ENCODE data around the gene SLC29A4.
"Not testable (repeated sequence)": the region's sequence is repeated elsewhere in the genome, so short reads cannot be mapped to it uniquely, and the experiment has no call there.

Gene SLC29A4

DNA sequence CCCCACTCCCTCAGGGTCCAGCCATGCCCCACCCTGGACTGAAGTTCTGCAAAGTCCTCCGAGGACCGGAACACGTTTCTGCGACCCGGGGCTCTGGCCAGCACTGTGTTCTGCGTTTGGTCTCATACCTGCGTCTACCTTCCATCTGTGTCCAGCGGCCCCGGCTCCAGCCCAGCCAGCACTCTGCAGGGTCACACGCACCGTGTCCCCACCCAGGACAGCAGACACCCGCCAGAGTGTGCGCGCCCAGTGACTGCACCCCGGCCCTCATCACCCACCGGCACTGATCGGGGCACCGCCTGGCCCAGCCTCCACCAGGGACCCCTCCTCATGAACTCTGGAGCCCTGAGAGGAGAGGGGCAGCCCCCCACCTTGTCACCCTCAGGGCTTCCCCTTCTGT lies 20.3 kb downstream of the SLC29A4 start:
- TF ChIP-seq ZNF8 (CRISPR knock-in tag; IDR thresholded peaks at IDR 0.05) (no peak), ZNF70 (CRISPR knock-in tag; IDR thresholded peaks at IDR 0.05) (no peak), ZC3H10 (CRISPR knock-in tag; IDR thresholded peaks at IDR 0.05) (no peak), ZFP30 (CRISPR knock-in tag; IDR thresholded peaks at IDR 0.05) (no peak), ZFP3 (CRISPR knock-in tag; IDR thresholded peaks at IDR 0.05) (no peak), TCF4 (CRISPR knock-in tag; IDR thresholded peaks at IDR 0.05; ENCODE audit: borderline replicate concordance) (no peak), CSDC2 (CRISPR knock-in tag; IDR thresholded peaks at IDR 0.05) (no peak), ISL1 (CRISPR knock-in tag; IDR thresholded peaks at IDR 0.05) (no peak)
- TF ChIP-seq, protein P1, sequence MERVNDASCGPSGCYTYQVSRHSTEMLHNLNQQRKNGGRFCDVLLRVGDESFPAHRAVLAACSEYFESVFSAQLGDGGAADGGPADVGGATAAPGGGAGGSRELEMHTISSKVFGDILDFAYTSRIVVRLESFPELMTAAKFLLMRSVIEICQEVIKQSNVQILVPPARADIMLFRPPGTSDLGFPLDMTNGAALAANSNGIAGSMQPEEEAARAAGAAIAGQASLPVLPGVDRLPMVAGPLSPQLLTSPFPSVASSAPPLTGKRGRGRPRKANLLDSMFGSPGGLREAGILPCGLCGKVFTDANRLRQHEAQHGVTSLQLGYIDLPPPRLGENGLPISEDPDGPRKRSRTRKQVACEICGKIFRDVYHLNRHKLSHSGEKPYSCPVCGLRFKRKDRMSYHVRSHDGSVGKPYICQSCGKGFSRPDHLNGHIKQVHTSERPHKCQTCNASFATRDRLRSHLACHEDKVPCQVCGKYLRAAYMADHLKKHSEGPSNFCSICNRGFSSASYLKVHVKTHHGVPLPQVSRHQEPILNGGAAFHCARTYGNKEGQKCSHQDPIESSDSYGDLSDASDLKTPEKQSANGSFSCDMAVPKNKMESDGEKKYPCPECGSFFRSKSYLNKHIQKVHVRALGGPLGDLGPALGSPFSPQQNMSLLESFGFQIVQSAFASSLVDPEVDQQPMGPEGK (CRISPR knock-in tag; IDR thresholded peaks at IDR 0.05; ENCODE audit: borderline replicate concordance), result no peak
- TF ChIP-seq, protein P2, sequence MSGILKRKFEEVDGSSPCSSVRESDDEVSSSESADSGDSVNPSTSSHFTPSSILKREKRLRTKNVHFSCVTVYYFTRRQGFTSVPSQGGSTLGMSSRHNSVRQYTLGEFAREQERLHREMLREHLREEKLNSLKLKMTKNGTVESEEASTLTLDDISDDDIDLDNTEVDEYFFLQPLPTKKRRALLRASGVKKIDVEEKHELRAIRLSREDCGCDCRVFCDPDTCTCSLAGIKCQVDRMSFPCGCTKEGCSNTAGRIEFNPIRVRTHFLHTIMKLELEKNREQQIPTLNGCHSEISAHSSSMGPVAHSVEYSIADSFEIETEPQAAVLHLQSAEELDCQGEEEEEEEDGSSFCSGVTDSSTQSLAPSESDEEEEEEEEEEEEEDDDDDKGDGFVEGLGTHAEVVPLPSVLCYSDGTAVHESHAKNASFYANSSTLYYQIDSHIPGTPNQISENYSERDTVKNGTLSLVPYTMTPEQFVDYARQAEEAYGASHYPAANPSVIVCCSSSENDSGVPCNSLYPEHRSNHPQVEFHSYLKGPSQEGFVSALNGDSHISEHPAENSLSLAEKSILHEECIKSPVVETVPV (CRISPR knock-in tag; IDR thresholded peaks at IDR 0.05), result no peak
- ATAC-seq, result peak; percentile 17

DNA sequence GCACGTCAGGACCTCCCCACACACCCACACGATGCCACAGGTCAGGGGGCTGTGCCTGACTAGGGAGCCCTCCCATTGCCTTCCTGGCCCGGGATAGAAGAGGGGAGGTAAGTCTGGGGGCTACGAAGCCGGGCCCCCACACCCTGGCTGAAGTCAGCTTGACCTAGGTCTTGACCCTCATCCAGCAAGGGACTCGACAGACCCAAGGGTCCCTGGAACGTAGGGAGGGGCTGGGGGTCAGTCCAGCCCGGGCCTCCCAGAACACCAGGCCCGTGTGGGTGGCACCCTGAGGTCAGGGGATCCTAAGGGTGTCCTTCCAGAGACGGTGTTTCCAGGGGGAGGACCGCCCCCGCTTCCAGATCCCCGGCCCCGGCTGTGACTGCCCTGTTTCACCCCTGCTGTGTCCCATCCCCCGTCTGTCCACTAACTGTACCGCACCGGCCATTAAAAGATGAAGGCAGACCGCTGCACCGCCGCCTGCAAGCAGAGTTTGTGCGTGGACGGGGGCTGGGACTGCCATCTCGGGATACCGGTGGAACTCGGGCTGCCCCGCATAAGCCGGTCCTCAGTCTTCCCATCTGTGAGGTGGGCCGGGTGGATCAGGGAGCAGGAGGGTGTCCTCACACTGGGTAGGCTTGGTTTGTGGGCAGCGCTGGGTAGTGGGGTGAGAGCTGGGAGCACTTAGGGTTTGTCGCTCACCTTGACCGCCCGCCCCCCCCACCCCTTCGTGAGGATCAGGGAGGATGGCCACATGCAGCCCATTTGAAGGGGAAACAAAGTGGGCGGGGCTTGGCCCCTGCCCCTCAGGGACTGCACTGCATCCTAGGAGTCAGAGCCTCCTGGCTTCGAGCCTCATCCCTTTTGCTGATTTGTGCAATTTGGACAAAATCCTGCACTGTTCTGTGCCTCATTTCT lies 21.1 kb downstream of the SLC29A4 start:
- TF ChIP-seq, protein P3, sequence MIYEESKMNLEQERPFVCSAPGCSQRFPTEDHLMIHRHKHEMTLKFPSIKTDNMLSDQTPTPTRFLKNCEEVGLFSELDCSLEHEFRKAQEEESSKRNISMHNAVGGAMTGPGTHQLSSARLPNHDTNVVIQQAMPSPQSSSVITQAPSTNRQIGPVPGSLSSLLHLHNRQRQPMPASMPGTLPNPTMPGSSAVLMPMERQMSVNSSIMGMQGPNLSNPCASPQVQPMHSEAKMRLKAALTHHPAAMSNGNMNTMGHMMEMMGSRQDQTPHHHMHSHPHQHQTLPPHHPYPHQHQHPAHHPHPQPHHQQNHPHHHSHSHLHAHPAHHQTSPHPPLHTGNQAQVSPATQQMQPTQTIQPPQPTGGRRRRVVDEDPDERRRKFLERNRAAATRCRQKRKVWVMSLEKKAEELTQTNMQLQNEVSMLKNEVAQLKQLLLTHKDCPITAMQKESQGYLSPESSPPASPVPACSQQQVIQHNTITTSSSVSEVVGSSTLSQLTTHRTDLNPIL (CRISPR knock-in tag; IDR thresholded peaks at IDR 0.05; ENCODE audit: low read depth), result no peak
- no peak for TF ChIP-seq GLIS3 (CRISPR knock-in tag; IDR thresholded peaks at IDR 0.05)
- TF ChIP-seq ZFP3 (CRISPR knock-in tag; IDR thresholded peaks at IDR 0.05), result no peak
- TF ChIP-seq, protein P4, sequence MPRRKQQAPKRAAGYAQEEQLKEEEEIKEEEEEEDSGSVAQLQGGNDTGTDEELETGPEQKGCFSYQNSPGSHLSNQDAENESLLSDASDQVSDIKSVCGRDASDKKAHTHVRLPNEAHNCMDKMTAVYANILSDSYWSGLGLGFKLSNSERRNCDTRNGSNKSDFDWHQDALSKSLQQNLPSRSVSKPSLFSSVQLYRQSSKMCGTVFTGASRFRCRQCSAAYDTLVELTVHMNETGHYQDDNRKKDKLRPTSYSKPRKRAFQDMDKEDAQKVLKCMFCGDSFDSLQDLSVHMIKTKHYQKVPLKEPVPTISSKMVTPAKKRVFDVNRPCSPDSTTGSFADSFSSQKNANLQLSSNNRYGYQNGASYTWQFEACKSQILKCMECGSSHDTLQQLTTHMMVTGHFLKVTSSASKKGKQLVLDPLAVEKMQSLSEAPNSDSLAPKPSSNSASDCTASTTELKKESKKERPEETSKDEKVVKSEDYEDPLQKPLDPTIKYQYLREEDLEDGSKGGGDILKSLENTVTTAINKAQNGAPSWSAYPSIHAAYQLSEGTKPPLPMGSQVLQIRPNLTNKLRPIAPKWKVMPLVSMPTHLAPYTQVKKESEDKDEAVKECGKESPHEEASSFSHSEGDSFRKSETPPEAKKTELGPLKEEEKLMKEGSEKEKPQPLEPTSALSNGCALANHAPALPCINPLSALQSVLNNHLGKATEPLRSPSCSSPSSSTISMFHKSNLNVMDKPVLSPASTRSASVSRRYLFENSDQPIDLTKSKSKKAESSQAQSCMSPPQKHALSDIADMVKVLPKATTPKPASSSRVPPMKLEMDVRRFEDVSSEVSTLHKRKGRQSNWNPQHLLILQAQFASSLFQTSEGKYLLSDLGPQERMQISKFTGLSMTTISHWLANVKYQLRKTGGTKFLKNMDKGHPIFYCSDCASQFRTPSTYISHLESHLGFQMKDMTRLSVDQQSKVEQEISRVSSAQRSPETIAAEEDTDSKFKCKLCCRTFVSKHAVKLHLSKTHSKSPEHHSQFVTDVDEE (CRISPR knock-in tag; IDR thresholded peaks at IDR 0.05), result no peak
- no peak for TF ChIP-seq TOX (CRISPR knock-in tag; IDR thresholded peaks at IDR 0.05; ENCODE audit: borderline replicate concordance)
- TF ChIP-seq OSR1 (CRISPR knock-in tag; IDR thresholded peaks at IDR 0.05), result no peak
- TF ChIP-seq RARB (CRISPR knock-in tag; IDR thresholded peaks at IDR 0.05), result no peak
- TF ChIP-seq, protein P5, sequence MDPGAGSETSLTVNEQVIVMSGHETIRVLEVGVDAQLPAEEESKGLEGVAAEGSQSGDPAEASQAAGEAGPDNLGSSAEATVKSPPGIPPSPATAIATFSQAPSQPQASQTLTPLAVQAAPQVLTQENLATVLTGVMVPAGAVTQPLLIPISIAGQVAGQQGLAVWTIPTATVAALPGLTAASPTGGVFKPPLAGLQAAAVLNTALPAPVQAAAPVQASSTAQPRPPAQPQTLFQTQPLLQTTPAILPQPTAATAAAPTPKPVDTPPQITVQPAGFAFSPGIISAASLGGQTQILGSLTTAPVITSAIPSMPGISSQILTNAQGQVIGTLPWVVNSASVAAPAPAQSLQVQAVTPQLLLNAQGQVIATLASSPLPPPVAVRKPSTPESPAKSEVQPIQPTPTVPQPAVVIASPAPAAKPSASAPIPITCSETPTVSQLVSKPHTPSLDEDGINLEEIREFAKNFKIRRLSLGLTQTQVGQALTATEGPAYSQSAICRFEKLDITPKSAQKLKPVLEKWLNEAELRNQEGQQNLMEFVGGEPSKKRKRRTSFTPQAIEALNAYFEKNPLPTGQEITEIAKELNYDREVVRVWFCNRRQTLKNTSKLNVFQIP (CRISPR knock-in tag; IDR thresholded peaks at IDR 0.05; ENCODE audit: borderline replicate concordance, low read depth), result no peak
- TF ChIP-seq ARNTL (CRISPR knock-in tag; IDR thresholded peaks at IDR 0.05; ENCODE audit: borderline replicate concordance, low read depth), result no peak
- no peak for TF ChIP-seq ZNF70 (CRISPR knock-in tag; IDR thresholded peaks at IDR 0.05)
- TF ChIP-seq ZC3H10 (CRISPR knock-in tag; IDR thresholded peaks at IDR 0.05), result no peak
- TF ChIP-seq ZFP30 (CRISPR knock-in tag; IDR thresholded peaks at IDR 0.05), result no peak
- no peak for TF ChIP-seq BACH2 (CRISPR knock-in tag; IDR thresholded peaks at IDR 0.05; ENCODE audit: borderline replicate concordance)
- no peak for TF ChIP-seq ISL1 (CRISPR knock-in tag; IDR thresholded peaks at IDR 0.05)
- TF ChIP-seq ZNF565 (CRISPR knock-in tag; conservative IDR thresholded peaks at IDR 0.05; ENCODE audit: low read depth), result no peak
- no peak for TF ChIP-seq PPARA (CRISPR knock-in tag; IDR thresholded peaks at IDR 0.05; ENCODE audit: borderline replicate concordance)
- no peak for TF ChIP-seq ESRRG (CRISPR knock-in tag; IDR thresholded peaks at IDR 0.05)
- no peak for TF ChIP-seq SNAI2 (CRISPR knock-in tag; IDR thresholded peaks at IDR 0.05)
- ATAC-seq, result peak; percentile 8

DNA sequence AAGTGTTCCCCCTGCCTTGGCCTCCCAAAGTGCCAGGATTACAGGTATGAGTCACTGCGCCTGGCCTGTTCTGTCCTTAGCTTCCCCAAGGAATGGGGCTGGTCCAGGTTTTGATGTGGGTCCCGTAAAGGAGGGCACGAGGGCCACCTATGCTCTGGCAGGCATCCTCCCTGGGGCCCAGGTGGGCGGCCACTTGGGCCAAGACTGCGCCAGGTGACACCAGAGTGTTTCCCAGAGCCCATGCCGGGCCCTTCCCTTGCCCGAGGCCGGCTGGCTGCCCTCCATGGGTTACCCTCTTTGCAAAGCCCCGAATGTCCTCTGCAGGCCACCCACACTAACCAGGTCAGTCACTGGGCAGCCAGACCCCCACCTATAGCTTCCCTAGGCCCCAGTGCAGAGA lies 22.3 kb downstream of the SLC29A4 start:
- not testable (repeated sequence) for ATAC-seq

DNA sequence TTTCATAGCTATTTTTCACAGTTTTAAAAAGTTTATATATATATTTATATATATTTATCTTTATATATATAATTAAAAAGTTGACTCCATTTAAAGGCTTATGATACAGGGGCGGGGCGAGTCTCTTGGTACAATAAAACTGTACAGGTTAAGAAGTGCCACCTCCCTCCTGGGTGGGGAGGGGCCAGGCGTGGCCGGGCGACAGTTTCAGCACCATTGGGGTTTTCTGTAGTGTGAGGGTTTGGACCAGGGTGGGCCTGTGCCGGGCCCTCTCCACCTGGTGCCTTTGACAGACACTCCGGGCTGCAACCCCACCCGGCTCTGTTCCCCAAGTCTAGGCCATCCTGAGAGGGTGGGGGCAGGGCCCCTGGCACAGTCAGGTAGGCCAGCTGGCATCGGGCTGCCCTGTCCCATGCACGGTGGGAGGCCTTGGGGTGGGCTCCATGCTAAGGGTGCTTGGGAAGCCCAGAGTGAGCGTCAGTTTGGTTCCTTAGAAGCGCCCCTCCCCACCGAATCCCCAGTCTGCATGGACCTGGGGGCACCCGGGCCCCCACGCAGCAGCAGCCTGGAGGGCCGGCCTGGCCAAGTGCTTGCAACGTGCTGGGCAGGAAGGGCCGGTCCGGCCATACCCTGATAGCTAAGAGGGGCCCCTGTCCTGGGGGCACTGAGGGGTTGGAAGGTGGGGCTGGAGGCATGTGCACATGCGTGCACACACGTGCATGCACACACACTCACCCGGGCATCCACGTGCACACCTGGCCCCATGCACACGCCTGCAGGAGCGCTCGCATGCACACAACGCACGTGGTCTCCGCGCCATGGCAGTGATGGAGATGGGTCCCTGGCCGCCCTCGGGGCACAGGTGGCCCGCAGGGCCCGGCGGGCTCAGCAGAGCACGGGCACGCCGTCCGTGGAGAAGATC lies 24.7 kb downstream of the SLC29A4 start:
- ATAC-seq, result not testable (repeated sequence)

Measured in SK-N-SH treated with all-trans-retinoic acid at 6 μM for 48 hours (cell line).